Right cardiac atrium (tissue), 5 donors: ENCODE results near the gene PNPLA2. TPM values are rescaled to one million over a fixed set of nuclear protein-coding genes. Genes with fewer than 3 reads are reported as not detected.
A peak's percentile ranks its signal among the peaks of the same experiment; 100 is the strongest.

ENCODE experiments used
- ATAC-seq, 2 donors: fragments of 200-7000 bp; cut with Tn5 transposase; one replicate each; pipeline versions ENCODE4 v1.8.0 to v1.9.1; 2020; ENCODE audit warnings: moderate library complexity in 2 of 2, mild to moderate bottlenecking in 1 of 2
- DNase-seq, 3 donors: peaks; one replicate each; pipeline ENCODE4 v3.0.0-alpha.2; 2020
- H3K27ac ChIP-seq: one replicate; pipeline ENCODE4 v1.5.1; 2013; ENCODE audit warnings: mild to moderate bottlenecking, low read length, control low read depth, moderate library complexity
- H3K27me3 ChIP-seq: one replicate; pipeline ENCODE4 v1.6.1; 2013; ENCODE audit not compliant: control insufficient read depth, insufficient read depth
- H3K4me1 ChIP-seq: one replicate; pipeline ENCODE4 v1.6.1; 2013; ENCODE audit warnings: low read length; ENCODE audit not compliant: control insufficient read depth, insufficient read depth
- H3K4me3 ChIP-seq: one replicate; pipeline ENCODE4 v1.5.1; 2013; ENCODE audit warnings: low read length, control low read depth
- H3K9me3 ChIP-seq: one replicate; pipeline ENCODE4 v1.6.1; 2013; ENCODE audit warnings: low read length; ENCODE audit not compliant: control insufficient read depth
- WGBS: extraction: QIAGEN DNeasy Blood & Tissue Kit; methylation state at CpG from one replicate; pipeline ENCODE4 v1.1.7; 2013; 5-methylcytosine and 5-hydroxymethylcytosine counted together
- intact Hi-C, 4 donors: fragments of 100-400 bp; cut with DNase I; formaldehyde crosslinking; loops; one replicate each; pipeline versions ENCODE4 v1.11.0 to v1.14.0; 2022 to 2023
- polyA plus RNA-seq: library from polyadenylated mRNA; stranded (reverse); fragments of 200-250 nt; gene quantifications from one replicate; pipeline ENCODE4 v1.2.3, GENCODE V29; 2013
- total RNA-seq, 4 donors: library from RNA; stranded (reverse); fragmentation: NEBNext Ultra II Directional; extraction: Animal tissue kit (Norgen Biotek cat#: 25700); gene quantifications; one replicate each; pipeline ENCODE4 v1.2.1, GENCODE V29; 2021
- donor health status: healthy with polysubstance abuse.
- donor health status: DM: no; HTN: yes; CAD: no.
- donor health status: DM: no; HTN: no; CAD: no.
- donor health status: DM: no; HTN: yes; CAD: no; lungs with severe emphysema.
- donor health status: DM: yes; HTN: yes; CAD: no.

The PNPLA2 gene
- total and polyA plus RNA-seq, 5 donors = 145 to 193 (median 176) TPM

GRCh38 chr11:794766-795633 is 23.7 kb upstream of the PNPLA2 start:
- ATAC-seq (no peak), DNase-seq (no peak)
- Histone ChIP-seq H3K27me3 (no peaks in the 10 kb centered on the region), H3K9me3 (no peaks in the 10 kb centered on the region), H3K27ac (no peak overlapping the region), H3K4me1 (peaks cover 6% of the 10 kb centered on the region), H3K4me3 (peak overlapping the region; percentile 46)
- 68% methylated on average over 38 of the region's 38 CpGs for WGBS
- intact Hi-C loops = no loop called here

GRCh38 chr11:795634-796564 is 22.8 kb upstream of the PNPLA2 start:
- peaks cover 6% of the 10 kb centered on the region for H3K4me1 ChIP-seq
- ATAC-seq = peak; percentile 61 to 63
- H3K27ac ChIP-seq = peak overlapping the region; percentile 33
- DNase-seq = peak; percentile 76 to 91 (median 91)
- H3K9me3 ChIP-seq = no peaks in the 10 kb centered on the region
- H3K27me3 ChIP-seq = no peaks in the 10 kb centered on the region
- WGBS = 7% methylated on average over 26 of the region's 26 CpGs
- intact Hi-C loops = no loop called here
- peak overlapping the region; percentile 46 for H3K4me3 ChIP-seq

- ATAC-seq = peak in 1 of 2 donors; percentile 0
- intact Hi-C loops = no loop called here
These were observed 22.0 kb upstream of the PNPLA2 start for GRCh38 chr11:796565-797295.

GRCh38 chr11:797296-798092 is 21.2 kb upstream of the PNPLA2 start:
- intact Hi-C loops = no loop called here
- DNase-seq (peak; percentile 75 to 89 (median 87)), ATAC-seq (peak; percentile 53 to 61)
- Histone ChIP-seq H3K27ac (peak overlapping the region; percentile 26), H3K9me3 (no peaks in the 10 kb centered on the region), H3K4me3 (peak overlapping the region; percentile 66), H3K27me3 (no peaks in the 10 kb centered on the region), H3K4me1 (peaks cover 6% of the 10 kb centered on the region)
- under 1% methylated on average over 57 of the region's 57 CpGs for WGBS

More at GRCh38 chr11:796565-797295, 22.0 kb upstream of the PNPLA2 start:
- peak overlapping the region; percentile 33 for H3K27ac ChIP-seq
- peak overlapping the region; percentile 66 for H3K4me3 ChIP-seq
- H3K27me3 ChIP-seq = no peaks in the 10 kb centered on the region
- 21% methylated on average over 18 of the region's 18 CpGs for WGBS
- DNase-seq = peak in 1 of 3 donors; percentile 71
- peaks cover 6% of the 10 kb centered on the region for H3K4me1 ChIP-seq
- H3K9me3 ChIP-seq = no peaks in the 10 kb centered on the region

GRCh38 chr11:798093-798713 is 20.5 kb upstream of the PNPLA2 start, which contains the start of gene SLC25A22:
Gene SLC25A22 (minus strand): TSS chr11:798281. CDS start chr11:795006, 3,275 bp downstream.
- Histone ChIP-seq H3K27me3 (no peaks in the 10 kb centered on the region), H3K9me3 (no peaks in the 10 kb centered on the region), H3K27ac (peak within 1 kb of the TSS; percentile 26), H3K4me3 (peak within 1 kb of the TSS; percentile 66), H3K4me1 (peaks cover 6% of the 10 kb centered on the region)
- DNase-seq = peak; percentile 80 to 93 (median 93)
- WGBS = 4% methylated on average over 69 of the region's 69 CpGs
- ATAC-seq = peak; percentile 59 to 61
- intact Hi-C loops = no loop called here

- H3K9me3 ChIP-seq = no peaks in the 10 kb centered on the region
- H3K4me1 ChIP-seq = peaks cover 8% of the 10 kb centered on the region
- no peak overlapping the region for H3K4me3 ChIP-seq
- intact Hi-C loops = no loop called here
- no peak overlapping the region for H3K27ac ChIP-seq
- 94% methylated on average over 32 of the region's 32 CpGs for WGBS
- DNase-seq (peak in 2 of 3 donors; percentile 61 to 67), ATAC-seq (no peak)
- no peaks in the 10 kb centered on the region for H3K27me3 ChIP-seq
These were observed 18.9 kb upstream of the PNPLA2 start for GRCh38 chr11:799641-800316.

- no peak for ATAC-seq
- peaks cover 8% of the 10 kb centered on the region for H3K4me1 ChIP-seq
- no peaks in the 10 kb centered on the region for H3K27me3 ChIP-seq
- no peak overlapping the region for H3K4me3 ChIP-seq
- no peaks in the 10 kb centered on the region for H3K9me3 ChIP-seq
- intact Hi-C loops = no loop called here
- DNase-seq = peak in 1 of 3 donors; percentile 61
- 93% methylated on average over 30 of the region's 30 CpGs for WGBS
- no peak overlapping the region for H3K27ac ChIP-seq
These were observed 18.2 kb upstream of the PNPLA2 start for GRCh38 chr11:800473-800872.

GRCh38 chr11:801097-801780 is 17.5 kb upstream of the PNPLA2 start:
- peaks cover 8% of the 10 kb centered on the region for H3K4me1 ChIP-seq
- no peak overlapping the region for H3K4me3 ChIP-seq
- peak in 1 of 3 donors; percentile 73 for DNase-seq
- H3K27ac ChIP-seq = no peak overlapping the region
- no peaks in the 10 kb centered on the region for H3K9me3 ChIP-seq
- WGBS = 90% methylated on average over 20 of the region's 20 CpGs
- no peak for ATAC-seq
- no peaks in the 10 kb centered on the region for H3K27me3 ChIP-seq
- intact Hi-C loops = no loop called here
